HepG2 (cell line): ENCODE measurements around the gene GALNT18. TPM values are rescaled to one million over a fixed set of nuclear protein-coding genes. Genes with fewer than 3 reads are reported as not detected.

Experiments
- ATAC-seq: fragments of 200-7000 bp; cut with Tn5 transposase; 3 replicates; pipeline ENCODE4 v1.9.1; 2020; ENCODE audit warnings: mild to moderate bottlenecking, moderate library complexity
- BruUV-seq: library from RNA; stranded (reverse); fragments of 400-500 nt; replicated peaks from 2 replicates; lab custom pipeline; 2021; lab: Mats Ljungman, UMichigan
- CTCF ChIA-PET: fragments of 300-600 bp; formaldehyde crosslinking; extraction: SDS; loops from one replicate; lab custom pipeline; 2021; ENCODE audit warnings: low total read pairs, inconsistent platforms, low intra/inter-chr PET ratio; lab: Yijun Ruan, JAX
- POLR2A ChIA-PET: fragments of 350-600 bp; sonication (Branson Sonifier 250); formaldehyde crosslinking; loops from one replicate; lab custom pipeline; 2020; ENCODE audit warnings: antibody characterized with exemption, inconsistent platforms; lab: Yijun Ruan, JAX
- DNase-seq: peaks from one replicate; pipeline ENCODE4 v3.0.0-alpha.2; 2015; ENCODE audit warnings: low spot score
- FAIRE-seq: peaks from 3 replicates; lab custom pipeline; 2011; peaks lifted over from hg19 to GRCh38; lab: Jason Lieb, UNC
- H2AFZ ChIP-seq: one replicate; pipeline ENCODE4 v1.6.1; 2011; ENCODE audit warnings: low read length, inconsistent platforms
- H3K27ac ChIP-seq: fragments of 300-600 bp; 3 replicates; pipeline ENCODE4 v1.8.0; 2011; ENCODE audit warnings: mixed run types, mild to moderate bottlenecking, mixed read lengths, low read length, inconsistent platforms; ENCODE audit not compliant: insufficient read depth; ENCODE audit errors: extremely low read length
- H3K27me3 ChIP-seq, 2 experiments: fragments of 200-600 bp in 1 of 2; 2 replicates in 1 of 2; 3 replicates in 1 of 2; pipeline versions ENCODE4 v1.6.0 to v1.8.0; 2011; ENCODE audit warnings: low read length in 2 of 2, mild to moderate bottlenecking in 2 of 2, moderate library complexity in 2 of 2, inconsistent platforms in 1 of 2; ENCODE audit not compliant: insufficient read depth in 2 of 2, control insufficient read depth in 1 of 2
- H3K36me3 ChIP-seq, 2 experiments: fragments of 200-600 bp in 1 of 2; replicated peaks in 1 of 2; 2 replicates in 1 of 2; 3 replicates in 1 of 2; pipeline versions ENCODE4 v1.5.1 to v1.8.0; 2011; ENCODE audit warnings: low read length in 2 of 2, inconsistent platforms in 1 of 2; ENCODE audit not compliant: insufficient read depth in 2 of 2, control insufficient read depth in 1 of 2
- H3K4me1 ChIP-seq: 2 replicates; pipeline ENCODE4 v1.5.1; 2012; ENCODE audit warnings: low read length, inconsistent platforms; ENCODE audit not compliant: insufficient read depth
- H3K4me2 ChIP-seq: 2 replicates; pipeline ENCODE4 v1.6.0; 2011; ENCODE audit warnings: low read depth, low read length, inconsistent platforms
- H3K4me3 ChIP-seq, 3 experiments: fragments of 200-600 bp in 1 of 3; sonication (generic), shearing (Covaris generic) in 1 of 3; replicated peaks in 1 of 3; 2 replicates each; pipeline ENCODE4 v1.5.1; 2011 to 2016; ENCODE audit warnings: low read length in 3 of 3, inconsistent platforms in 2 of 3, low read depth in 2 of 3, mild to moderate bottlenecking in 2 of 3, control low read depth in 1 of 3, mixed read lengths in 1 of 3; ENCODE audit not compliant: insufficient read depth in 1 of 3
- H3K79me2 ChIP-seq: one replicate; pipeline ENCODE4 v1.6.1; 2011; ENCODE audit warnings: low read length, inconsistent platforms; ENCODE audit not compliant: insufficient read depth
- H3K9ac ChIP-seq: 2 replicates; pipeline ENCODE4 v1.6.0; 2011; ENCODE audit warnings: mild to moderate bottlenecking, low read depth, low read length, inconsistent platforms; ENCODE audit not compliant: insufficient read depth
- H3K9me3 ChIP-seq: 2 replicates; pipeline ENCODE4 v1.5.1; 2012; ENCODE audit warnings: mild to moderate bottlenecking, low read length
- H4K20me1 ChIP-seq: 2 replicates; pipeline ENCODE4 v1.6.0; 2011; ENCODE audit warnings: inconsistent platforms, mild to moderate bottlenecking, low read length, moderate library complexity; ENCODE audit not compliant: insufficient read depth
- ISX ChIP-seq: sonication (generic); formaldehyde crosslinking; conservative IDR thresholded peaks from 2 replicates; pipeline ENCODE4 v1.5.0; 2020; ENCODE audit warnings: missing genetic modification reagents
- POLR2G ChIP-seq: fragments of 200-400 bp; formaldehyde crosslinking; IDR thresholded peaks from 2 replicates; pipeline ENCODE4 v1.6.1; 2018; ENCODE audit warnings: mild to moderate bottlenecking, low read depth, low read length, moderate library complexity
- ZNF256 ChIP-seq: sonication (generic); formaldehyde crosslinking; conservative IDR thresholded peaks from 2 replicates; pipeline ENCODE4 v1.4.0; 2020; ENCODE audit warnings: missing genetic modification reagents
- ZNF501 ChIP-seq: sonication (generic); formaldehyde crosslinking; IDR thresholded peaks from 2 replicates; pipeline ENCODE4 v1.5.1; 2020; ENCODE audit warnings: mild to moderate bottlenecking, moderate library complexity, missing genetic modification reagents
- ZNF570 ChIP-seq: sonication (generic); formaldehyde crosslinking; IDR thresholded peaks from 2 replicates; pipeline ENCODE4 v1.4.0; 2020; ENCODE audit warnings: mild to moderate bottlenecking, missing genetic modification reagents, borderline replicate concordance
- ZNF777 ChIP-seq: sonication (generic); formaldehyde crosslinking; IDR thresholded peaks from 2 replicates; pipeline ENCODE4 v1.4.0; 2020; ENCODE audit warnings: missing genetic modification reagents
- WGBS: methylation state at CpG from one replicate; pipeline ENCODE4 v1.1.6; 2017; ENCODE audit warnings: low lambda C conversion rate; 5-methylcytosine and 5-hydroxymethylcytosine counted together
- in situ Hi-C: cut with HindIII; loops from 2 replicates; pipeline ENCODE4 v1.10.0; 2017; ENCODE audit warnings: low pct_unique_long_range_greater_than_20kb; ENCODE audit not compliant: extremely low pct_ligation_motif_present
- intact Hi-C: fragments of 100-400 bp; cut with micrococcal nuclease; formaldehyde crosslinking; loops from one replicate; pipeline ENCODE4 v1.10.0; 2022; ENCODE audit not compliant: unreplicated experiment
- polyA plus RNA-seq, 8 experiments: library from polyadenylated mRNA; depleted of rRNA in 3 of 8; stranded (reverse) in 7 of 8; unstranded in 1 of 8; fragments of >200 nt; fragmentation: Illumina TruSeq in 4 of 8; extraction: Trizol in 4 of 8; gene quantifications; 2 replicates each; pipeline versions ENCODE4 v1.2.1 to v1.2.3, GENCODE V29; 2011 to 2016; ENCODE audit warnings: low read depth in 4 of 8, missing spikeins in 1 of 8, mixed read lengths in 1 of 8; ENCODE audit not compliant: insufficient read depth in 1 of 8
- total RNA-seq, 5 experiments: library from RNA; depleted of rRNA; stranded (reverse); fragments of >200 nt; fragmentation: Illumina TruSeq; extraction: Trizol; gene quantifications; 2 replicates each; pipeline ENCODE4 v1.2.3, GENCODE V29; 2016; ENCODE audit warnings: low read depth in 1 of 5
- TF ChIP-seq, protein P1 (sequence below): IDR thresholded peaks from 2 replicates; pipeline ENCODE4 v1.6.1; 2016; ENCODE audit warnings: low read depth, missing genetic modification reagents, missing compliant biosample characterization
- TF ChIP-seq, protein P2 (sequence below): IDR thresholded peaks from 2 replicates; pipeline ENCODE4 v1.6.1; 2016; ENCODE audit warnings: missing genetic modification reagents, missing compliant biosample characterization
- TF ChIP-seq, protein P3 (sequence below): sonication (generic); formaldehyde crosslinking; IDR thresholded peaks from 2 replicates; pipeline ENCODE4 v1.8.0; 2022; ENCODE audit warnings: missing genetic modification reagents, mild to moderate bottlenecking, borderline replicate concordance

The GALNT18 gene
- total and polyA plus RNA-seq, 2 of the 13 experiments (the other 11 are each of a cell fraction or from before 2014, with no cell fraction given) = 0.11 TPM; not detected in 1

DNA sequence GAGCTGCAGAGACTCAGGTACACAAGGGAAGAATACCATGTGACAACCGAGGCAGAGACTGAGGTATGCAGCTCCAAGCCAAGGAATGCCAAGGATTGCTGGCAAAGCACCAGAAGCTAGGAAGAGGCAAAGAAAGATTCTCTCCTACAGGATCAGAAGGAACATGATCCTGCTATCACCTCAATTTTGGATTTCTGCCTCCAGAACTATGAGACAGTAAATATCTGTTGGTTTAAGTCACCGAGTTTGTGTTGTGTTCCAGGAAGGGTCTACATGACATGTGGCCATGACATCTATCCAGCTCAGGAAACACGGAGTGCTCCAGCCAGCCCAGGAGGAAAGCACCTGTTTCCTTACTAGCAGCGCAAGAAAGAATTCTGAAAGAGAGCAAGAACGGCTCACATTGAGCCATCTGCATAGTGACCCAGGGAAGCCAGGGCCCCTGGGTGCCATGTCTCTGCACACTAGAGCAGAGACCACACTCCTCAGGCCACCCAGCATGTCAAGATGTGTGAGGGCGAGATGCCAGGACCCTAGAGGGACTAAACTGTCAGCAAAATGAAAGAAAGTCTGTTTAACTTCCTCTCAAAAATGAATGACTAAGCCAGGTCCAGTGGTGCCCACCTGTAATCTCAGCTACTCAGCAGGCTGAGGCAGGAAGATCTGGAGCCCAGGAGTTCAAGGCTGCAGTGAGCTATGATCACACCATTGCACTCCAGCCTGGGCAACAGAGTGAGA, 35.6 kb upstream of the GALNT18 start (continued):
- TF ChIP-seq, protein P1, sequence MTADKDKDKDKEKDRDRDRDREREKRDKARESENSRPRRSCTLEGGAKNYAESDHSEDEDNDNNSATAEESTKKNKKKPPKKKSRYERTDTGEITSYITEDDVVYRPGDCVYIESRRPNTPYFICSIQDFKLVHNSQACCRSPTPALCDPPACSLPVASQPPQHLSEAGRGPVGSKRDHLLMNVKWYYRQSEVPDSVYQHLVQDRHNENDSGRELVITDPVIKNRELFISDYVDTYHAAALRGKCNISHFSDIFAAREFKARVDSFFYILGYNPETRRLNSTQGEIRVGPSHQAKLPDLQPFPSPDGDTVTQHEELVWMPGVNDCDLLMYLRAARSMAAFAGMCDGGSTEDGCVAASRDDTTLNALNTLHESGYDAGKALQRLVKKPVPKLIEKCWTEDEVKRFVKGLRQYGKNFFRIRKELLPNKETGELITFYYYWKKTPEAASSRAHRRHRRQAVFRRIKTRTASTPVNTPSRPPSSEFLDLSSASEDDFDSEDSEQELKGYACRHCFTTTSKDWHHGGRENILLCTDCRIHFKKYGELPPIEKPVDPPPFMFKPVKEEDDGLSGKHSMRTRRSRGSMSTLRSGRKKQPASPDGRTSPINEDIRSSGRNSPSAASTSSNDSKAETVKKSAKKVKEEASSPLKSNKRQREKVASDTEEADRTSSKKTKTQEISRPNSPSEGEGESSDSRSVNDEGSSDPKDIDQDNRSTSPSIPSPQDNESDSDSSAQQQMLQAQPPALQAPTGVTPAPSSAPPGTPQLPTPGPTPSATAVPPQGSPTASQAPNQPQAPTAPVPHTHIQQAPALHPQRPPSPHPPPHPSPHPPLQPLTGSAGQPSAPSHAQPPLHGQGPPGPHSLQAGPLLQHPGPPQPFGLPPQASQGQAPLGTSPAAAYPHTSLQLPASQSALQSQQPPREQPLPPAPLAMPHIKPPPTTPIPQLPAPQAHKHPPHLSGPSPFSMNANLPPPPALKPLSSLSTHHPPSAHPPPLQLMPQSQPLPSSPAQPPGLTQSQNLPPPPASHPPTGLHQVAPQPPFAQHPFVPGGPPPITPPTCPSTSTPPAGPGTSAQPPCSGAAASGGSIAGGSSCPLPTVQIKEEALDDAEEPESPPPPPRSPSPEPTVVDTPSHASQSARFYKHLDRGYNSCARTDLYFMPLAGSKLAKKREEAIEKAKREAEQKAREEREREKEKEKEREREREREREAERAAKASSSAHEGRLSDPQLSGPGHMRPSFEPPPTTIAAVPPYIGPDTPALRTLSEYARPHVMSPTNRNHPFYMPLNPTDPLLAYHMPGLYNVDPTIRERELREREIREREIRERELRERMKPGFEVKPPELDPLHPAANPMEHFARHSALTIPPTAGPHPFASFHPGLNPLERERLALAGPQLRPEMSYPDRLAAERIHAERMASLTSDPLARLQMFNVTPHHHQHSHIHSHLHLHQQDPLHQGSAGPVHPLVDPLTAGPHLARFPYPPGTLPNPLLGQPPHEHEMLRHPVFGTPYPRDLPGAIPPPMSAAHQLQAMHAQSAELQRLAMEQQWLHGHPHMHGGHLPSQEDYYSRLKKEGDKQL = no peak
- TF ChIP-seq, protein P2, sequence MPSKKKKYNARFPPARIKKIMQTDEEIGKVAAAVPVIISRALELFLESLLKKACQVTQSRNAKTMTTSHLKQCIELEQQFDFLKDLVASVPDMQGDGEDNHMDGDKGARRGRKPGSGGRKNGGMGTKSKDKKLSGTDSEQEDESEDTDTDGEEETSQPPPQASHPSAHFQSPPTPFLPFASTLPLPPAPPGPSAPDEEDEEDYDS (CRISPR knock-in tag) = no peak

DNA sequence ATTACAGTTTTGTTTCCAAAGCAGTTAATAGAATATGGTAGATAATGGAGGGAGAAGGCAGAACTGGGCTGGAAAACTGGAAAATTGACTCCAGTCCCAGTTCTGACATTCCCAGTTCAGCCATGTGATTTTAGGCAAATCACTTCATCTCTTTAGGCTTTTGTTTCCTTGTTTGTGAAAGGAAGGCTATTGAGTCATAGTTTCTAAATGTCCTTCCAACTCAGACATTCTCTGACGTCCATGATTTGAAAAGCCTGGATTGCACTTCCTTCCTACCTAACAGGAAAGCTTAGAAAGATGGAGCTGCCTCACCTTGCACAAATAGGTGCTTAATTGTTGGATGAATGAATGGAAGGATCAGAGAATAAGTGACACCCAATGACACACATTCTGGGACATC, 19.8 kb upstream of the GALNT18 start:
- no peaks in the 10 kb centered on the region for H3K9me3 ChIP-seq
- CTCF ChIA-PET = no interaction called here
- POLR2A ChIA-PET = no interaction called here
- TF ChIP-seq ZNF256 (CRISPR knock-in tag) (no peak), ZNF501 (CRISPR knock-in tag) (no peak), ZNF570 (CRISPR knock-in tag) (no peak), ZNF777 (CRISPR knock-in tag) (no peak), POLR2G (no peak), ISX (CRISPR knock-in tag) (no peak)
- TF ChIP-seq, protein P1 = no peak
- TF ChIP-seq, protein P3, sequence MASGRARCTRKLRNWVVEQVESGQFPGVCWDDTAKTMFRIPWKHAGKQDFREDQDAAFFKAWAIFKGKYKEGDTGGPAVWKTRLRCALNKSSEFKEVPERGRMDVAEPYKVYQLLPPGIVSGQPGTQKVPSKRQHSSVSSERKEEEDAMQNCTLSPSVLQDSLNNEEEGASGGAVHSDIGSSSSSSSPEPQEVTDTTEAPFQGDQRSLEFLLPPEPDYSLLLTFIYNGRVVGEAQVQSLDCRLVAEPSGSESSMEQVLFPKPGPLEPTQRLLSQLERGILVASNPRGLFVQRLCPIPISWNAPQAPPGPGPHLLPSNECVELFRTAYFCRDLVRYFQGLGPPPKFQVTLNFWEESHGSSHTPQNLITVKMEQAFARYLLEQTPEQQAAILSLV = no peak

More for the DNA sequence above, 19.8 kb upstream of the GALNT18 start:
- Histone ChIP-seq H3K4me2 (no peak overlapping the region), H3K9ac (no peak overlapping the region), H3K79me2 (no peaks in the 10 kb centered on the region), H2AFZ (no peak overlapping the region), H3K27ac (no peak overlapping the region), H3K4me3 (no peak overlapping the region), H3K27me3 (peaks cover 0 to 1% of the 10 kb centered on the region in 2 experiments; a peak in 3 of 5 replicates), H4K20me1 (no peaks in the 10 kb centered on the region), H3K36me3 (no peaks in the 10 kb centered on the region), H3K4me1 (no peaks in the 10 kb centered on the region)
- intact Hi-C loops (no loop called here), in situ Hi-C loops (no loop called here)
- ATAC-seq (no peak), FAIRE-seq (no peak), DNase-seq (no peak)
- BruUV-seq = no TSS peak
- WGBS = 0% methylated on average over 1 of the region's 1 CpG
